ENCODE data around the gene C1QTNF1.

Gene C1QTNF1

DNA sequence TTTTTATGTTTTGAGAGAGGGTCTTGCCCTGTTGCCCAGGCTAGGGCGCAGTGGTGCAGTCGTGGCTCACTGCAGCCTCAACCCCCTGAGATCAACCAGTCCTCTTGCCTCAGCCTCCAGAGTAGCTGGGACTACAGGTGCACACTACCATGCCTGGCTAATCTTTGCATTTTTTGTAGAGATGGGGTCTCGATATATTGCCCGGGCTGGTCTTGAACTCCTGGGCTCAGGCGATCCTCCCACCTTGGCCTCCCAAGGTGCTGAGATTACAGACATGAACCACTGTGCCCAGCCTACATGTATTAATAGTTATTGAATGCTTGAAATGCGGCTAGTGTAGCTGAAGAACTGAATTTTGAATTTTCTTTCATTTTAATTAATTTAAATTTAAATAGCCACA, 12.2 kb downstream of the C1QTNF1 start:
- no peak overlapping the region for H3K4me3 ChIP-seq (ENCODE audit: low read depth, low read length)
- TF ChIP-seq, protein P1, sequence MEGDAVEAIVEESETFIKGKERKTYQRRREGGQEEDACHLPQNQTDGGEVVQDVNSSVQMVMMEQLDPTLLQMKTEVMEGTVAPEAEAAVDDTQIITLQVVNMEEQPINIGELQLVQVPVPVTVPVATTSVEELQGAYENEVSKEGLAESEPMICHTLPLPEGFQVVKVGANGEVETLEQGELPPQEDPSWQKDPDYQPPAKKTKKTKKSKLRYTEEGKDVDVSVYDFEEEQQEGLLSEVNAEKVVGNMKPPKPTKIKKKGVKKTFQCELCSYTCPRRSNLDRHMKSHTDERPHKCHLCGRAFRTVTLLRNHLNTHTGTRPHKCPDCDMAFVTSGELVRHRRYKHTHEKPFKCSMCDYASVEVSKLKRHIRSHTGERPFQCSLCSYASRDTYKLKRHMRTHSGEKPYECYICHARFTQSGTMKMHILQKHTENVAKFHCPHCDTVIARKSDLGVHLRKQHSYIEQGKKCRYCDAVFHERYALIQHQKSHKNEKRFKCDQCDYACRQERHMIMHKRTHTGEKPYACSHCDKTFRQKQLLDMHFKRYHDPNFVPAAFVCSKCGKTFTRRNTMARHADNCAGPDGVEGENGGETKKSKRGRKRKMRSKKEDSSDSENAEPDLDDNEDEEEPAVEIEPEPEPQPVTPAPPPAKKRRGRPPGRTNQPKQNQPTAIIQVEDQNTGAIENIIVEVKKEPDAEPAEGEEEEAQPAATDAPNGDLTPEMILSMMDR (IDR thresholded peaks at IDR 0.05; ENCODE audit: borderline replicate concordance, insufficient read depth, low read depth, low read length): no peak

DNA sequence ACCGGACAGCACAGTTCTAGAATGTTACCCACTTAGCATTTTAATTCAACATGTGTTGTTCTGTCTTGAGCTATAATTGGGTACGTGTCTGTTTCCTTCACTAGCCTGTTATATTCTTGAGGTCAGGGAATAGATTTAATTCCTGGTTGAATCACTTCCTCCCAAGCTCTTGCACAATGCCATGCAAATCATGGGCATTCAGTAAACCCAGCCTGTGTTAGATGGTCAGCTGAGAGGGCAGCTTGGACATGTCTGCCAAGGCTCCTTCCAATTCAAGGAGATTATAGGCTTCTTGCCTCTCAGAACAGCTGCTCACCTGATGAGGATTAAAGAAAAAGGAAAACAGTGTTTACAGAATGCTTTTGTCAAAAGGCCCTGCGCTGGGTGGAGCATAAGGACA, 12.6 kb downstream of the C1QTNF1 start:
- TF ChIP-seq, protein P1 (IDR thresholded peaks at IDR 0.05; ENCODE audit: borderline replicate concordance, insufficient read depth, low read depth, low read length): no peak
- no peak overlapping the region for H3K4me3 ChIP-seq (ENCODE audit: low read depth, low read length)

DNA sequence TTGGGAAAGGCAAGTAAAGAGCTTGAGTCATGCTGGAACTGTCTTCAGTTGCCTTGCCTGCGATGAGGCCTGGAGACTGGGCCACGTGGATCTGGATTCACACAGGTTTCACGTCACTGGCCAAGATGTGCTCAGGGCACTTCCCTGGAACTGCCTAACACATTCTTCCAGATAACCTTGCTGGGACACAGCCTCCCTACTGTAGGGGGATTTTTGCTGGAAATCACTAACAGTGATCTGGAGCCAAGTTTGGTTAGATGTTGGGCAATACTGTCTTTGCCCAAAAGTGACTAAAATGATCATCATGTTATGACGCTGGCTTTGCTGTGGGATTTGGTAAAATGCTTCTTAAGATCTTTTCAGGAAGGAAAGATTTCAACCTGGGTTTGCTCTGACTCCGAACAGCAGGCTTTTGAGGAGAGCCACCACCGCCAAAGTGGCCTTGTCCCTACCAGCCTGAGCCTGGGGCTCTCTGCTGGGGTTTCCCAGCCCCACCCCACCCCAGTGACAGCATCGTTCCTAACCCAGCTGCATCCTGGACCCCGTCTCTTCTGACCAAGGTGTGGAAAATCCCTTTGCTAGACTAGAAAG, 14.7 kb downstream of the C1QTNF1 start:
- no peak overlapping the region for H3K4me3 ChIP-seq (ENCODE audit: low read depth, low read length)
- TF ChIP-seq, protein P1 (IDR thresholded peaks at IDR 0.05; ENCODE audit: borderline replicate concordance, insufficient read depth, low read depth, low read length): no peak

DNA sequence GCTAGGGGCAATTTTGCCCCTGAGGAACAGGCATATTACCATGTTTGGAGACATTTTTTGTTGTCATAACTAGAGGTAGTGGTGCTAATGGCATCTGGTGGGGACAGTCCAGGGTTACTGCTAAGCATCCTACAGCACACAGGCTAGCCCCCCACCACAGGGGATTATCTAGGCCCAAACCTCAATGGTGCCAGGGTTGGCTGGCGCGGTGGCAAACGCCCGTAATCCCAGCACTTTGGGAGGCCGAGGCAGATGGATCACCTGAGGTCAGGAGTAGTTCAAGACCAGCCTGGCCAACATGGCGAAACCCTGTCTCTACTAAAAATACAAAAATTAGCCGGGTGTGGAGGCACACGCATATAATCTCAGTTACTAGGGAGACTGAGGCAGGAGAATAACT, 15.2 kb downstream of the C1QTNF1 start:
- H3K4me3 ChIP-seq (ENCODE audit: low read depth, low read length): no peak overlapping the region
- TF ChIP-seq, protein P1 (IDR thresholded peaks at IDR 0.05; ENCODE audit: borderline replicate concordance, insufficient read depth, low read depth, low read length): no peak

DNA sequence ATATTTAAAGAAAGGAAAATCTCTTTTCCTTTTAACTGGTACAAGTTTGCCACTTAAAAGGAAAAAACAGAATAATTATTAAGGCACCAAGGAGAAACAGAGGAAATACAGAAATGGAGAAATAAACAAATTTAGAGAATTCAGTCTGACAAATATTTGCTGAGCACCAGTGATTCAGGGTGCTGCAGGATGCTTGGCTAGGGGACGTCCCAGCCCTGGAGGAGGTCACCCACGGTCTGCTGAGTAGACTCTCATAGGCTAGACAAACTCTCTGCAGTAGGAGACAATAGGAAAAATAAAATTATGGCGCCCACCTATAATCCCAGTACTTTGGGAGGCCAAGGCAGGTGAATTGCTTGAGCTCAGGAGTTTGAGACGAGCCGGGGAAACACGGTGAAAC, 15.9 kb downstream of the C1QTNF1 start:
- H3K4me3 ChIP-seq (ENCODE audit: low read depth, low read length): no peak overlapping the region
- TF ChIP-seq, protein P1 (IDR thresholded peaks at IDR 0.05; ENCODE audit: borderline replicate concordance, insufficient read depth, low read depth, low read length): no peak

DNA sequence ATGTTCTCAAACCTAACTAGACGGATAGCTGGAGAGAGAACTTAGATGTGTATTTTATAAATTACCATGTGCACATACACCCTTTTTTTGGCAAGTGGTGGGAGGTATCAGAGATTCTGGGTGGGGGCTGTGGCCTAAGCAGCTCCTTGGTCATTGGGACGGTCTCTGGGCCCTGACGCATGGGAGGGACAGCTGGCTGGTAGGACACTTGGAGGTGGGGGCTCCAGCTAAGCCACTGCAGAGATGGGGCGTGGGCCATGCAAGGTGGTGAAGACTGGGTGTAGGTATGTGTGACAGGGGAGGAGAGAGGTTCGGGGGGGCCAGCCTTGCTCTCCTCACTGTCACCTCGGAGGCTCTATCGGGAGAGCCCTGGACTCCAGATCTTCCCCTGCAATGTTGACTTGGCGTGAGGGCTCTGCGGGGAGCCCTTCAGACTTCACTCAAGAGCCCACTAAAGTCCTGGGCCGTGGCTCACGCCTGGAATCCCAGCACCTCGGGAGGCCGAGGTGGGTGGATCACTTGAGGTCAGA, 17.1 kb downstream of the C1QTNF1 start:
- TF ChIP-seq, protein P1 (IDR thresholded peaks at IDR 0.05; ENCODE audit: borderline replicate concordance, insufficient read depth, low read depth, low read length): no peak
- H3K4me3 ChIP-seq (ENCODE audit: low read depth, low read length): no peak overlapping the region

DNA sequence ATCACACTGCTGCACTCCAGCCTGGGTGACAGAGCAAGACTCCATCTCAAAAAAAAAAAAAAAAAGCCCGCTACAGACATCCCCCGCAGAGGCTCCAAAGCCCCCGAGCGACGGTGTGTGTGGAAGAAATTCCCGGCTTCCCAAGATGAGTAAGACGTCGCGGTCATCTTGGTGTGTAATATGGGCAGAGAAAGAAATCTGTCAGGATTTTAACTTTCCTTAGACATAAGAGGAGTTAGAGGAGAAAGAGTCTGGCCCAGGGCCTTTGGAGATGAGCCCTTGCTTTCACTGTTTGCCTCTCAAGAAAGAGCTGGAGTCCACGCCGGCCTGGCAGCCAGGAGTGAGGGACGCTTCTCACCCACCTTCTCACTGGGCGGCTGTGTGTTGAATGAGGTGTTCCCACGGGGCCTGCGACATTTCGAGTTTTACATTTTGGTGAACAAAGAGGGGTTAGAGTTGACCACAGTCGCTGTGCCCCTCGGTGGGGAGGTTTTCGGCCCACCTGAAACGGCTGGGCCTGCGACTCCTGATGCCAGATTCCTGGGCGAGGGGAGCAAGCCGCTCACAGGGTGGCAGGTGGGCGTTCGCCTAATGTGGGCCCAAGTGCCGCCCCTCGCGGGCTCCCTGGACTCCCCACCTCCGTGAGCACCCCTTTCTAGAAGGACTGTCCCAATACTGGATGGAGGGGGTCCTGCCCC, 17.9 kb downstream of the C1QTNF1 start:
- TF ChIP-seq, protein P1 (IDR thresholded peaks at IDR 0.05; ENCODE audit: borderline replicate concordance, insufficient read depth, low read depth, low read length): no peak
- no peak overlapping the region for H3K4me3 ChIP-seq (ENCODE audit: low read depth, low read length)
